ENCODE results near the gene LPAR3.
"Not testable (repeated sequence)": the region's sequence is repeated elsewhere in the genome, so short reads cannot be mapped to it uniquely, and the experiment has no call there.

LPAR3 gene

GRCh38 chr1:84902727-84903126 is 9.7 kb upstream of the LPAR3 start:
- DNase-seq = not testable (repeated sequence)

- DNase-seq = no peak
Measured at GRCh38 chr1:84899969-84900368, 7.0 kb upstream of the LPAR3 start.

DNA sequence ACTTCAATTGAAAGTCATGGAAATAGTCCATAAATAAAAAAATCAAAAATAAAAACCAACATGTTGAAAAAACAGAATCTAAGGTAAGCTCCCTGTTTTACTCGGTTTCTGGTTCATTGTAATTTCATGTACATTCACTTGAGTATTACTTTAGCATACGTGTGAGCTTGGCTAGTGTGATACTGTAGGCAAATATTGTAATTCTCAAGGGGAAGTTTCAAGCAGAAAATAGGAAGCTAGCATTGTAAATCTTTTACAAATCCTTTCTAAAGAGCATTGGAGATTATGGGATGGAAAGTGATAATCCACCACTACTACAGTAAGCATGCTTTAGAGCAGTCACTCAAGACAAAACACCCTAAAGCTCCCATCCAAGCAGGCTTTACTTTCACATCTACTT is 3.3 kb upstream of the LPAR3 start:
- no peak for DNase-seq

GRCh38 chr1:84890566-84890965 is 2.4 kb downstream of the LPAR3 start:
- no peak for DNase-seq

DNA sequence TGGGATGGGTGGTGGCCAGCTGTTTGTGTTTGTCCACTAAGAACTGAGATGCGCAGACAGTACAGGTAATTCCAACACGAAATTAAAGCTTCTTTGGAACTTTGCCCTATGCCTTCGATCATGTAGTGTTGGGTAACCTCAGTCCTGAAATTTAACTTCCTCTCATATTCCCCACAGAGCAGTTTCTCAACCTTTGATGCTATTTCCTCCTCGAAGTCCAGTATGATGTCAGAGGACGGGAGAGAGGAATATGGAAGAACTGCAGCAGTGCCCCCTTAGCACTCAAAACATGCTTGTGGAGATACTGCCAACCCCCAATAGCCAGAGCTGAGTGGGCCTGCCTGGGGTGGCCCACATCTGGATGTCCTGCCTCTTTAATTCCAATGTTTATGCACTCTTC is 3.6 kb downstream of the LPAR3 start:
- DNase-seq = no peak

DNA sequence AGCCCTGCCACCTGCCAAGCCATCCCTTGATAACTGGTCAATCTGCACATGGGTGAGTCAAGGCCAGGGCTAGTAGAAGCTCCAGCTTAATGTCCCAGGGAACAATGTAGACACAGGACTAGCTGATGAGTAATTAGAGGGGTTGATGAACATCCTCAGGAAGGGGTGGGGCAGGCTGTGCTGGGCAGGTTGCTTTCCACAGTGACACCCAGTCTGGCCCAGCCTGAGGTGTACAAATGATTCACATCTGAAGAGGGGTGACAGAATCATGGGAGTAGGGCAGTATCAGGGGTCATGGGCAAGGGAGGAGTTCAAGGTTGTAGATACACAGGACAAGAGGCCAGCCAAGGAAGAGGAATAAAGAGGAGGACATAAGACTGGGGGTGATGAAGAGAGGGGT is 4.3 kb downstream of the LPAR3 start:
- DNase-seq = peak; percentile 48

- no peak for DNase-seq
Measured at GRCh38 chr1:84887261-84887934, 5.6 kb downstream of the LPAR3 start.

GRCh38 chr1:84885469-84885868 is 7.5 kb downstream of the LPAR3 start:
- DNase-seq = no peak

DNA sequence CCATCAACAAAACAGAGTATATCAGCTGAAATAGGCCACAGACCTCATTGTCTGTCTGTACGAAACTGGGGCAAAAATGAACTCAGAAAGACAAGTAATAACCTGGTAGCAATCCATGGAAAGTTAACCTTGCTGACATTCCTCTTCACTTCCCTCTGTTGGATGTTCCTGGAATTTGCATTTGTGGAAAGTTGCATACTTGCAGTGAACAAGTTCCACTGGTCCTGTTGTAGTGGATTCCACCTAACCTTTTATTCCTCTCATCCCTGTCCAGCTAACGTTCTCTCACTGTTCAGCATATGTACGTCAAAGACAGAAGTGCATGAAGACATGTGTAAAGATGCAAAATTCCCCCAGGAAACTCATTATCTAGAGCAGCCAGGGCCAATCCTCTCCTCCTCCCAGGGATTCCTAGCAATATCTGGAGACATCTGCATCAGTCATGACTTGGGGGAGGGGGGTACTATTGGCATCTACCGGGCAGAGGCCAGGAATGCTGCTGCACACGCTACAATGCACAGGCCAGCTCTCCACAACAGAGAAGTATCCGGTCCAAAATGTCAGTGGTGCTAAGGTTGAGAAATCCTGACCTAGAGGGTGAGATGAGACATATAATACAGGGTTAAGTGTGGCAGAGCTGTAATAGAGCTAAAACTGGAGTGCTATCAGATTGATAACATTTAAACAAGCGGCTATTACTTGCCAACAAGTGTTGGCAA is 8.2 kb downstream of the LPAR3 start:
- DNase-seq = no peak

- DNase-seq = no peak
Measured at GRCh38 chr1:84883286-84883685, 9.7 kb downstream of the LPAR3 start.

DNA sequence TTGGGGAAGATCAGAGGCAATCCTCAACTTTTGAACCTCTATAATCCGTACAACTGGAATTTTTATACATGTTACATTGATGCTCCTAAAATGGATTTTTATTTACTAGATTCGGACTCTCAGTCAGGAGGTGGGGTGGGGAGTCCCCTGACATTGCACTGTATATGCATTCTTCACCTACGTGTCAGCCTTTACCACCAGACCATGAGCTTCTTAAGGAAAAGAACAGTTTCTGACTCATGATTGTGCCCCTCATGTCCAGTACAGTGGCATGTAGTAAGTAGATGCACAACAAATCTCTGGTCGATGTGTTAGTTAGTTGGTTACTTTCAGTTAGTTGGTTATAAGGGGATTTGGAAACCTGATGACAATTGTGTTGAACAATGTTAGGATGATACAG is 15.4 kb downstream of the LPAR3 start:
- no peak for DNase-seq

DNA sequence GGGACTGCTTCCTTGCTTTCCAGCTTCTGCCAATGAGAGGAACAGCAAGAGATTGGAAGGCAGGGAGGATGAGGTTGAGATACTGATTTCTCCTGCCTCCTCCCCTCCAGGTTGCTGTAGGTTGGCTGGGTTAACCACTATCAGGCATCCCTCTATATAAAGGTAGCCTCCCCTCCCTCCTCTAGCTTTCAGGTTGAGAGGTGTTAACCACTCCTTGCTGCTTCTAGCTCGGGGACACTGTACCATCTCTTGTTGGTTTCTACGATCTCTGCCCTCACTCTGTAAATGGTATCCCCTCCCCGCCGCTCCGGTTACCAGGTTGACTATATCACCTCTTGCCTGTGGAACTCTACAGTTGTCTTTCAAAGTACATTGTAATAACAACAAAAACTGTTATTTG is 16.7 kb downstream of the LPAR3 start:
- DNase-seq = no peak

GRCh38 chr1:84873366-84873765 is 19.6 kb downstream of the LPAR3 start:
- no peak for DNase-seq

- DNase-seq = no peak
Measured at GRCh38 chr1:84872696-84873355, 20.2 kb downstream of the LPAR3 start.

- DNase-seq = no peak
Measured at GRCh38 chr1:84871181-84871580, 21.8 kb downstream of the LPAR3 start.

DNA sequence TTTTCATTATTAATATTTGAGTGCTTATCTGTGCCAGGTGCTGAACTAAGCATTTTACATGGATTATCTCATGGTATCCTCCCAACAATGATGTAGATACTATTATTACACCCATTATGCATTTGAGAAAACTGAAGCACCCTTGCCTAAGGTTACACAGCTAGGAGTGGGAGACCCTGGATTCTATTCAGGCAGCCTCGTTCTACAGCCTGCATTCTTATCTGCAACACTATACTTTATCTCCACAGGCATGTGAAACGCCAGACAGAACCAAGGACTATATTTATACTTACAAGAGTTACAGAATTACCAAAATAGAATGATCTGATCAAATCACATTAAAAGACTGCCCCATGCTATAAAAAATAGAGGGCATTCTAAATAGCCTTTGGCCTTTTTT is 22.4 kb downstream of the LPAR3 start:
- no peak for DNase-seq

GRCh38 chr1:84869720-84870119 is 23.3 kb downstream of the LPAR3 start:
- DNase-seq = no peak

- DNase-seq = peak; percentile 47
Measured at GRCh38 chr1:84862810-84863251, 30.2 kb downstream of the LPAR3 start.

DNA sequence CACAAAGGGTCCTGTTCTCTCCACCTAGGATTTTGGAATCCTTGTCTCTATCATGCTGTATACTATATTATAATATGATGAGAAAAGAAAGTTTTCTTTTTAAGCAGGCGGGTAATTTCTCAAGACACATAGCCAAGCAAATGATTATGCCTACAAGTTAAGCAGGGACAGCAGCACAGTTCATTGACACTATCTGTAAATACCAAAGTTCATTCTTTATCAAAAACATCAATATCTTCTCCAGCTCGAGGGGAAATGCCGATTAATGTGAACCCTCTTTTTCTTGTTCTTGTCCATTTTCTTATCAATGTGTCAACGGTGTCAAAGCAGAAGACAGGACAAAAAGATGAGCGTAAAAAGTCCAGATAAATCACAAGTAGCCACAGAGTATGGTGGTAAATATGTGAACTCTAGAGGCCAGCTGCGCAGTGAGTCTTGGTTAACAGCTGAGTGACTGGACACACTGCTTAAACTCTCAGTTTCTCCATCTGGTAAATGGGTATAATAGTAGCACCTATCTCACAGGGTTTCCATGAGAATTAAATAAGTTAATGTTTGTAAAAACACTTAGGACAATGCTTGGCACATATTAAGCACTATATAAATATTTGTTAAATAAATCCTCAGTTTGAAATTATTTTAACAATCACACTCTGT is 30.9 kb downstream of the LPAR3 start:
- DNase-seq = no peak

DNA sequence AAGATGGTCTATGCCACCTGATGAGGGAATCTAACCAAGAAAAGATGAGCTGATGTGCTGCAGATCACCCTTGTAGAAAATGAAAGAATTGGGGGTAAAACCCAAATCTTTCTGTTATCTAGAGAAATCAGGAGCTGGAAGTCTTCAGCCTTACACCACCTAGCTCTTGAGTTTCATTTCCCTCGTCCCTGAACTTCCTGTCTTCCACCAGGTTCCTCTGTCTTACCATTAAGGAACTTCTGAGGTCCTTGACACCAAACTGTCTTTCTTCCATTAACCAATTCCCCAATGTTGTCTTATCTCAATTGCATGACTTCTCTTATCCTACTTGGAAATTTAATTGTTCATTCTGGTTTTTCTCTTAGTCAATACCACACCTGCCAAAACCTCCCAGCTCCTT is 31.5 kb downstream of the LPAR3 start:
- DNase-seq = no peak

GRCh38 chr1:84859866-84860265 is 33.1 kb downstream of the LPAR3 start:
- DNase-seq = no peak

DNA sequence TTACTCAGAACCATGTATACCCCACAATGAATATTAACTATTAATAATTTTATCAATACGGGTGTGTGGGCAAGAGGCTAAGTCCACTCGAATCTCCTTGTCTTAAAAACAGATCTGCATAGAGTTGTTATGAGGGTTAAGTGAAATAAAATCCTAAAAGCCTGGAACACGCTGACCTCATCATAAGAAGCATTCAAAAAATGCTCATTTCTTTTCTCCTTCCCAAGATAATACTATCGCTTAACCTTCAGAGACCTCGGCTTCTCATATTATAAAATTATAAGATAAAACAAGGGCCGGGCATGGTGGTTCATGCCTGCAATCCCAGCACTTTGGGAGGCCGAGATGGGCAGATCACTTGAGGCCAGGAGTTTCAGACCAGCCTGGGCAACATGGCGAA is 35.1 kb downstream of the LPAR3 start:
- no peak for DNase-seq

- no peak for DNase-seq
Measured at GRCh38 chr1:84856726-84857270, 36.2 kb downstream of the LPAR3 start.
